NCI-H187 (cell line): Measurements from ENCODE around the gene NTSR2.

ENCODE experiments used
- DNase-seq, 2 experiments: peaks; one replicate each; lab custom pipeline; 2025; lab: John Stamatoyannopoulos, UW

The NTSR2 gene, protein sequence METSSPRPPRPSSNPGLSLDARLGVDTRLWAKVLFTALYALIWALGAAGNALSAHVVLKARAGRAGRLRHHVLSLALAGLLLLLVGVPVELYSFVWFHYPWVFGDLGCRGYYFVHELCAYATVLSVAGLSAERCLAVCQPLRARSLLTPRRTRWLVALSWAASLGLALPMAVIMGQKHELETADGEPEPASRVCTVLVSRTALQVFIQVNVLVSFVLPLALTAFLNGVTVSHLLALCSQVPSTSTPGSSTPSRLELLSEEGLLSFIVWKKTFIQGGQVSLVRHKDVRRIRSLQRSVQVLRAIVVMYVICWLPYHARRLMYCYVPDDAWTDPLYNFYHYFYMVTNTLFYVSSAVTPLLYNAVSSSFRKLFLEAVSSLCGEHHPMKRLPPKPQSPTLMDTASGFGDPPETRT

DNA sequence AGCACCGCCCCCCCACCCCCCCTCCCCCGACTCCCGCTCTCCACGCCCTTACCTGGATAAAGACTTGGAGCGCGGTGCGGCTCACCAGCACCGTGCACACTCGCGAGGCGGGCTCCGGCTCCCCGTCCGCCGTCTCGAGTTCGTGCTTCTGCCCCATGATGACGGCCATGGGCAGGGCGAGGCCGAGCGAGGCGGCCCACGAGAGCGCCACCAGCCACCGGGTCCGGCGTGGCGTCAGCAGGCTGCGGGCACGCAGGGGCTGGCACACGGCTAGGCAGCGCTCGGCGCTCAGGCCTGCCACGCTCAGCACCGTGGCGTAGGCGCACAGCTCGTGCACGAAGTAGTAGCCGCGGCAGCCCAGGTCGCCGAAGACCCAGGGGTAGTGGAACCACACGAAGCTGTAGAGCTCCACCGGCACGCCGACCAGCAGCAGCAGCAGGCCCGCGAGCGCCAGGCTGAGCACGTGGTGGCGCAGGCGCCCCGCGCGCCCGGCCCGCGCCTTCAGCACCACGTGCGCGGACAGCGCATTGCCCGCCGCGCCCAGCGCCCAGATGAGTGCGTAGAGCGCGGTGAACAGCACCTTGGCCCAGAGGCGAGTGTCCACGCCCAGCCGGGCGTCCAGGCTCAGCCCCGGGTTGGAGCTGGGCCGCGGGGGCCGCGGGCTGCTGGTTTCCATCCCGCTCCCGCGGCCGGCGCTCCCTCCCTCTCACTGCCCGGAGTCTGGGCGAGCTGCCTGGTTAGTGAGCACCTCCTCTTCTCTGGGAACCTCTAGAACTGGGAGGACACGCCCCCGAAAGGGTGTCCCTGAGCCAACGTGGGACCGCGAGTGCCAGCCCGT is at the start of gene NTSR2:
NTSR2 (minus strand) TSS at position 742 of the 838 bp plus-strand sequence; CDS start at position 676, 66 bp downstream.
- no peak for DNase-seq

DNA sequence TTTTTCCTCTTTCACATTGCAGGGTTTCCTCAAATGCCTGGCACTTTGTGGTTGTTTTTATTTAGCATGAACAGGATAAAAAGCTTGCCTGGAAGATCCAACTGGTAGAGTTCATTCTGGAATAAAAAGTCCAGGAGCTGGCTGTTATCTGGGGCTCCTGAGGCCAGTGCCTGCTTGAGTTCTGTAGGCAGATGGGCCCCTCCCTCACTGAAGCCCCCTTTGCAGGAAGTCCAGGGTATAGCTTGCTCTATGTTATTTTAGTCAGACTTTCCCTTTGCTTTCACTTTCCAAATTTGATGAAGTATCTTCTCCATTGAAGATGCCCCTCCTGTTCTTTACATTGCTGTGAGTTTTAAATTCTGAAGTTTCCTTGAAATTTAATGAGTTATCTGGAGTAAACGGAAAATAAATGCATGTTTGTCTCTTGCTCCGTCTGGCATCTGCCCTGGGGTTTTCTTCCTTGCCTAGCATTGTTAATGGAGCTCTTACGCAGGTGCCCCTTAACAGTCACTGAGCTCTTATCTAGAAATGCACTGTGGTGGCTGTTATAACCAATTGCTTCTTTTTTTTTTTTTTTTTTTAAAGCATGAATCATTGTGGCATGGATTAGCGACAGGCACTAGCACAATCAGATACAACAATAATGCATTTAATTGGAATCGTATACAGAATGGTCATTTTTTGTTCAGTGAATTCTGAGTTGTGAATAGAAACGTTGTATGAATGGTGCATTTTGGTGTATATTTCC is 49.4 kb upstream of the NTSR2 start:
- DNase-seq: no peak

DNA sequence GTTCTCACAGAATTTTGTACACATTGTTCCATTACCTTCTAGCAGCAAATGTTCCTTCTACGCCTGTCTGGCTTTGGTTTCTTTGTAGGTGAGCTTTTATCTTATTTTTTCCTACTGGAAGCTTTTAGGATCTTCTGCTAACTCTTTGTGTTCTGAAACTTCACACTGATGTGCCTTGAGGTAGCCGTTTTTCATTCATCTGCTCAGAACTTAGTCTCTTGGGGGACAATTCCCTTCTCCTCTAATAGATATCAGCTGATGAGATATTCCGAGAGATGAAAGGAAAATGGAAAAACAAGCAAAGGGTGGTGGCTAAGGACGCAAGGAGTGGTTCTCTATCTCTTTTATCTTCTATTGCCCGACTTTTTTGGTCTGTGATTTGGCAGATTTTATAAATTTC is 48.6 kb upstream of the NTSR2 start:
- no peak for DNase-seq

DNA sequence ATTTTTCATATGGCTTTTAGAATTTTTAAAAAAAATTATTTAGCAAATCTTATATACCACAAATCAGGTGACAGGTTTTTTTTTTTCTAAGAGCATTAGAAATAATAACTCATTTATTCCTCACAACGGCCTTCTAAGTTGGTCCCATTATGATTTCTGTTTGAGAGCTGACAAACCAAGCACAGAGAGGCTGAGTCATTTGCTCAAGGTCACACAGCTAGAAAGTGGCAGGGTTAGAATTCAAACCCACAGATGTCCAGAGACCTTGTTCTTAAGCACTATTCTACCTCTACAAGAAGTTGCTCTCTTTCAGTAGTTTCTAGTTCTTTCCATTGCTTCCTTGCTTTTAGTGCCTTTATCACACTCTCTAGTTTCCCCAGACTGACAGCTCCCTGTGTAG is 47.6 kb upstream of the NTSR2 start:
- DNase-seq: no peak

DNA sequence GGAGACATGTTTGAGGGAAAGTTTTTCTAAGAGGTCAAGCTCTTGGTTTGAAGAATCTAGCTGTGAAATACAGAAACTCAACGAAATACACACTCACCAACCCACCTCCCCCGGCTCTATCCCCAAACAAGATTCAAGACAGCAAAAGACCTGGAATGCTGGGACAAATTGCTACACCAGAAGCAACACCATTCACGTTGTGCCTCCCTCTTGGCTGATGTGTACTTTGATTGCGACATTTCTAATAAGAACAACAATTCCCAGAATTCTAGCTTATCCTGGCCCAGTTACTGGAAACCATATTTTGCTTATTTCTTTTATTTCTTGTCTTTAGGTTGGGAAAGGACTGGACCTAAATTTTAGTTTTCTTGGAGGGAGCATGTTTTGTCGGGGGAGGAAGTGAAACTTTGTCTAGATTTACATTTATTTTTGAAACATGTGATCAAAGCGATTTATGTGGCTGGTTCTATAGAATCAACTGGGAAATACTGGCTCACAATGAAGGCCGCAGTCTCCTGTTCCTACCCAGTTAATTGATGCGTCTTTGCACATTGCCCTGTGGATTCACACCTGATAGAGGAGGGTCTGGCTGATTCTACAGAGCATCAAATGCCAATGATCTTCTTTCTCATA is 46.8 kb upstream of the NTSR2 start:
- no peak for DNase-seq

DNA sequence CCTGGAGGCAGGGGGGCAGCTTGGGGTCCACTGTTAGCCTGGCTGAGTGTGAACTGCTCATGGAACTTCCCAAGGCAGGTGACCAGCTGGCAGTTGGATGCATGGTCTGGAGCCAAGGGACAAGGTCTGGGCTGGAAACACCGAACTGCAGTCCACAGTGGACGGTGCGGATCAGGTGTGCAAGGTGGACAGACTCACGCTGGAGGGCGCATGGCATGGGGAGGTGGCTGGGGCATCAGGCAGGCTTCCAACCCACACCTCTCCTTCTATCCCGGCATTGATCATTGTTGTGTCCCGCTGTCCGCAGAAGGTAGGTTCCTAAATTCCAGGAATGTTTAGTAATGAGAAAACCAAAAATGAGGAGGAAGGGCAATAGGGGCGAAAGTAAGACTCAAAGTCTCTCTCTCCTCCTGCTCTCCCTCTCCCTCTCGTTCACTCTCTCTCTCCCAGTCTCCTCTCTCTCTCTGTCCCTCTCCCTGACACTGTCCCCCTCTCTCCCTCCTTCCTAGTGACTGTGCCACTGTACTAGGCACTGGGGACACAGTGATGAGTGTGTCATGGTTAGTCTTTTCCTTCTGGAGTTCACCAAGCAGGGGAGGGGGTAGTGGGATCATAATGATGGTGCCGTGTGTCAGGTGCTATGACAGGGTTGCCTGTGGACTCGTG is 46.1 kb upstream of the NTSR2 start:
- no peak for DNase-seq

DNA sequence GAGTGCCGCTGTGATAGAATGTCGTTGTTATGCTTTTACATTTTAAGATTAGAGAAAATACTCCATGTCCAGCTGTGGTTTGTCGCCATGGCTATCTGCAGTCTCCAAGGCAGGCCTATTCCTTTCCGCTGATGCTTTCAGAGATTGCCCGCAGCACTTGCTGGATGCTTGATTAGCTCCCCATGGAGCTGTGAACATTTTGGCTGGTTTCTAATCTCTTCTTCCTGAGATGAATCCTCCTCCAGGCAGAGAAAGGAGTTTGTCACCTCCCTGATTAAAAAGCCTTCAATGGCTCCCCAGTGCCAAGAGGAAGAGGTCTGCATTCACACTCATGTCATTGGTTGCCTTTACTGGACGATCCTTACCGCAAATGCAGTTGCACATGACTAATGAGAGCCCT is 43.8 kb upstream of the NTSR2 start:
- no peak for DNase-seq

DNA sequence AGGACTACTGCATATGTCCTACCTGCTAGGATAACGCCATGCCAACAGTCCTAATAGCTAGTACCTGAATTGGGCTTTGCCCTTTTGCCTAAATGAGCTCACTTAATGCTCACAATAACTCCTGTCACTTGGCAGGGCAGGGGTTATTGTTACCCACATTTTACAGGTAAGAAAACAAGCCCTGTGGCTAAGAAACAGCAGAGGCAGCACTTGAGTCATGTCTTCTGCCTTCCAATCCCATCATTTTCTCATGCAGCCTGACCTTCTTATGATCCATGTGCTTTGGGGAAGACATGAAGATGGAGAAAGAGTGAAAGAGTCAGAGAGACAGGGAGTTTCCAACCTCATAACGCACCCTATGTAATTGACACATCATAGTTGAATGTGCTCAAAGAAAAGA is 42.9 kb upstream of the NTSR2 start:
- no peak for DNase-seq

DNA sequence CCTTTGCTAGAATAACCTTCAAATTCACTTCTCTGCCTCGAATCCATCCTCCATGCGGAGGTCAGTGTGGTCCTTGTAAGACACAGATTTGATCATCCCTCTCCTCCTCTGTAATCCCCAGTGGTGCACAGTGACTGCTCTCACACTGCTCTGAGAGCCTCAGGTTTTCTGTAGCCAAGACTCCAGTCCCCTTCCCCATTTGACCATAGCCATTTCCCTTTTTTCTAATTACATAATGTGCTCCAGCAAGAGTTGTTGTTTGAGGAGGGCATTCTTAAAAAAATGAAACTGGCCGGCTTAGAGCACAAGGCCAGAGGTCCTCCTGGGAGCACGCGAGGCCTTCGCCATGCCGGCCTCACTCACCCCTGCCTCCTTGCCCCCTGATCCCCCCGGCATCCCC is 41.8 kb upstream of the NTSR2 start:
- no peak for DNase-seq

DNA sequence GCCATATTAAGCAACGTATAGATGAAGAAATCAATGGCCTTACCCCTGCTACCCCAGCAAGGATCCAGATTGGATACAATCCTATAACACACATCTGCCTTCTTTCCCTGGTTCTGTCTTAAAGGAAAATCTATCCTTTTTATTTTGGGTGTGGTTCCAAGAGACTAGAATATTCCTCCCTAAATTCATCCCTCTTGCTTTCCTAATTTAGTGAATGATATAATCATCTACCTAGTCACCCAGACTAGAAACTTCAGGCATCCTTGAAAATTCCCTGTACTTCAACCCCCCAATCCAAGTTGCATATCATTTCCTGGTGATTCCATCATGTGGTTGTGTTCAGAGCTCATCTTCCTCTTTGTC is 41.3 kb upstream of the NTSR2 start:
- DNase-seq: no peak

DNA sequence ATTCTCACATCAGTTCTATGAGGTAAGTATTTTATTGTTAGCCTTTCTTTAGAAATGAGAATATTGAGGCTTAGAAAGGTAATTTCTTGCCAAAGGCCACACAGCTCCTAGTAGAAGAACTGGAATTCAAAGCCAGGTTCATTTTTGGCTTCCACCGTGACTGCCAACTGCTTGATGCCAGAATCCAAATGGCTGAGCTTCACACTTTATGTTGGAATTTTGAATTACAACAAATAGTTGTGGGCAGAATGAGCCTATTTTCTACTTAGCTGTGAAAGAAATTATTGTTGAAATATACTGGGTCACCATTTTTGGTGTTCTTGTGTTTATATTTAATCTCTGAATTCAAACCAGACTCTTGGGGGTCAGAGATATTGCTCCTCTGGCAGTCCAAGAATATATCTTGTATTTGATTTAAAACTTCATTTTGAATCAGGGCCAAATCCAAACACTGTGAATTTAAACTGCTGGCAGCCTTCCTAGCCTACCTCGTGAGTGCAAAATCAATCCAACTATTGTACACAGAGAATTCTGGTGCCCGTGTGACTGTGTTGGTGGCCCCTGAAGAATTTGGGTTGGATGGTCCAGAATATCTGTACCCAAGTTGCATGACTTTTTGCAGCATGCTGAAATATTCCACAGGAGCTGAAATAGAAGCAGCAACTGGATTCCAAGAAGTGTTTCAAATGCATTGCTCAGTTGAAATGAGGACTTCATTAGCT is 40.8 kb upstream of the NTSR2 start:
- no peak for DNase-seq

DNA sequence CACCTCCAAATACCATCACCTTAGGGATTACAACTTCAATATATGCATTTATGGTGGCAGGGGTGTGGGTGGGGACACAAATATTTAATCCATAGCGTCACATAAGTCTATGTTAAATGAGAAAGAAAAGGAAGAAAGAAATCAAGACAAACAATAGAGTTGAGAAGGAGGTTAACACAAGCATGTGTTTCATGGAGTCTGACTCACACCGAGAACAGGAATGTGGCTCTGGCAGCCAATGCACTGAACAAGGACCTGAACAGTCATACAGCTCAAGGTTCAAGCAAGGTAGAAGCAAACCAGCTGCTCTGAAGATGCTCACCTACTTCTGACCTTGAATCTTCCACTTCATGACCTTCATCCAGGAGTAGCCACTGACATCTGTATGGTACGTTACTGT is 40.2 kb upstream of the NTSR2 start:
- no peak for DNase-seq

DNA sequence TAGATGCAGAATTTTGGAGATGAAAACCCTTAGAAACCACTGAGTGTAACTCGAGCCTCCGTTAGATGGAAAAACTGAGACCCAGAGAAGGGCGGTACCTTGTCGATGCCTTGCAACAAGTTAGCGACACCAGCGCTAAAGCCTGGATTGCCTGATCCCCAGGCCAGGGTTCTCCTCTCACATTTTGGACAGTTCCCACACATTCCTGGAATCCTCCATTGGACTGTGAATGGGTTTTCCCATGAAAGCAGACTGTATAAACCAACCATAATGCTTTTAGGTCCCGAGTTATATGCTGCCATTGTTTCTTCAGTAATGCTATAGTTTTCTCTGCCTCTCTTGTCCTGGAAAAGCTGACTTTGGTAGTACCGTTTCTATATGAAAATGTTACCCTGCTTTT is 39.3 kb upstream of the NTSR2 start:
- no peak for DNase-seq

DNA sequence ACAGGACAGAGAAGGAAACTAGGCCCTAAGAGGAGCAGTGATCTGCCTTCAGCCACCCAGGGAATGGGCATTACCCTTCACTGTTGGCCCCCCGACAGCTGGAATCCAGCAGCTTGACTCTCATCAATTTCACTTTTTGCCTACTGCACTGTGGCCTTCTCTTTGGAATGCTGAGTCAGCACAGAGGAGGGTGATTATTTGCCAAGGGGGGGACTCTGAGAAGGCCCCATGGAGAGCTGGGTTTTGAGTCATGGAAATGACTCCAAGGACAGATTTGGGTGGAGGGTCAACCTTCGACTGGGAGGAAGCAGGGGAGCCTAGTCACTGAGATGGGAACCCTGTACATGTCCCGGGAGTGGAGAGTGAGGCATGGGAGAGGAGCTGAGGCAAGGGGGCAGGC is 38.1 kb upstream of the NTSR2 start:
- DNase-seq: no peak

DNA sequence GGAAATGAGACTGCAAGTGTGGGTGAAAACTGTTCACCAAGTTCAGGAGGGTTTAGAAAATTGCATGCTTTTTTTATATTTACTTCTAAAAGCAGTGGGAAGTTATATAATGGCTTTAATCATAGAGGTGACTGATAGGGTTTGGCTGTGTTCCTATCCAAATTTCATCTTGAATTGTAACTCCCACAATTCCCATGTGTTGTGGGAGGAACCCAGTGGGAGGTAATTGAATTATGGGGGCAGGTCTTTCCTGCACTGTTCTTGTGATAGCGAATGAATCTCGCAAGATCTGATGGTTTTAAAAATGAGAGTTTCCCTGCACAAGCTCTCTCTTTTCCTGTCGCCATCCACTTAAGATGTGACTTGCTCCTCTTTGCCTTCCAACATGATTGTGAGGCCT is 35.7 kb upstream of the NTSR2 start:
- DNase-seq: no peak

DNA sequence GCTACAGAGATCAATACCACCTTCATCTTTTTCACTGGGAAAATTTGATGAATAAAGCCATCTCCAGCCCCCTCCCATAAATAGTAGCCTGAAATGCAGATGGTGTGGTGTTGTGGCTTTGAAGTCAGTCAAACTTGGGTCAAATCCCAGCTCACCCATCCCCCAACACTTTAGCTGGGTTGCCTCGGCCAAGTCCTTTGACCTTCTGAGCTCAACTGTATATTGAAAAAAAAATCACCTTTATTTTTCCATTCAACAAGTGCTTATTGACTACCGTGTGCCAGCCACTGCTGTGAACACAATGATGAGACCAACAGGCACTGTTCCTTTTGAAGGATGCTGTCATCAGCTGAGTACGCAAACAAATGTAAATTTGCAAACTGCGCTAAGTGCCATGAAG is 35.1 kb upstream of the NTSR2 start:
- no peak for DNase-seq

DNA sequence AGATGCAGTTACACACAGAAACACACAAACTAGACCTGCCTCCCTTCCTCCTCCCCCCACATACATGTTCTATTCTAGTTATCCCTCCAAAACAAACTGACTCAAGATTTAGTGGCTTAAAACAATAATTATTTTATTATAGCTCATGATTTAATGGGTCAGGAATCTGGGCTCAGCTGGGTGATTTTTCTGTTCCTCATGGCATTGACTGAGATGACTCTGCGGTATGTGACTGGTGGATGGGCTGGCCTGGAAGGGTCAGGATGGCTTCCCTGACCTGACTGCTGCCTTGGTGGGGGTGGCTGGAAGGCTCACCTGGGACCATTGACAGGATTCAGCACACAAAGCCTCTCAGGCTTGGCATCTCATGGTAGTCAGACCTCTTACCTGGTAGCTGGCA is 33.7 kb upstream of the NTSR2 start:
- DNase-seq: no peak

DNA sequence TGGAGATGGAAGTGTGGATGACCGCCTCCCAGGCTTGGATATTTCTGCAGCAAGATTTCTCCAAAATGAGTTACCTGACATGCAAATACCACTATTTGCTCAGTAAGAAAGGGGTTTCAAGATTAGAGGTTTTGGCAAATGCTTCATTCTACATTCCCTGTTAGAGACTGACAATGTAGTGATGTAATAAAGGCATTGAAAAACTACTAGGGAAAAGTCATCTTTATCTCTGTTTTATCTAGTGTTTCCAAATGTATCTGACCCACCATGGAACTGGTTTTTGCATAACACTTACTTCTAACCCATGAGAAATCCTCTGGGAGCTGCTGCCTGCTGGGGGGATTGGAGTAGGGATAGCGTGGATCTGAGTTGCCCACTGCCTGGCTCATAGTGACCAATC is 33.0 kb upstream of the NTSR2 start:
- DNase-seq: no peak

DNA sequence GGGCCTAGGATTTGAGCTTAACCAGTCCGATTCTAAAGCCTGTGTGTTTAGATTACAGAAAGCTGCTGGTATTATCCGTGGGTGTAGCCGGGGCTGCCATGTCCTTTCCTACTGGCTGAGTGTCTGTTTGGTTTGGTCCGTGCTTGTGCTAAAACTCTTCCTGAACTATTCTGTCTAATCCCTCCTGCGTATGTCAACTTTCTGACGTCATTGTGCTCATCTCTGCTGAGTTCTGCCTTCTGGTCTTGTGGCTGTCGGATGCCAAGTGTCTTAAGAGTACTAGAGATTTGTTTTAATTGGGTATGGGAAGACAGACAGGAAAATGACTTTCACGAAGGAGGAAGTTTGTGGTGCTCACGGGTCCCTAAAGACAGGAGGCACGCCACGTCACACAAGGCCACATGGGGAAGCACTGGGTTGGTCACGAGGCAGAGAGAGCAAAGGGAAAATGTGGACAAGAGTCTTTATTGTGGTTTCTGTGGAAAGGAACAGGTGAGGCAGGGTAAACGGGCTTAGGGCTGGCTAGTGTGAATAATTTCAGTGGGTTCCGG is 31.8 kb upstream of the NTSR2 start:
- DNase-seq: no peak

DNA sequence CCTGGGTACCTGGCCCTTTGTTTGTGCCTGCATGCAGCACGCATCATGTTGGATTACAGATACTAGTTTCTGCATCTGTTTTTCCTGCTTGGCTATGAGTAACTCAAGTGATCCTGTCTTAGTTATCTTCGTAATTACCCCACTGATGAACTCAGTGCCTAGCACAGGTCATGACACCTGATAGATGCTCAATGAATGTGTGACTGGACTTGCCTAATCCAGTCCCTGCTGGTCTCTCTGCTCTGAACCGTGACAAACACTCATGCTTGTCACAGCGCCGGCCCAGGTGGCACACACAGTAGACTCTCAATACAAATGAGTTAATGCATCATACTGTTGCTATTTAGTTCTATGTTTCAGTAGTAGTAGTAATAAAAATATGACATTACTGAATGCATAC is 31.2 kb upstream of the NTSR2 start:
- no peak for DNase-seq
